ENCODE results near the gene PLCH1. TPM values are rescaled to one million over a fixed set of nuclear protein-coding genes. Genes with fewer than 3 reads are reported as not detected.

PLCH1 gene
- total and polyA plus RNA-seq, 2 of the 8 experiments (the other 6 are each of a cell fraction or from before 2014, with no cell fraction given) = 5.8 to 17.2 TPM

DNA sequence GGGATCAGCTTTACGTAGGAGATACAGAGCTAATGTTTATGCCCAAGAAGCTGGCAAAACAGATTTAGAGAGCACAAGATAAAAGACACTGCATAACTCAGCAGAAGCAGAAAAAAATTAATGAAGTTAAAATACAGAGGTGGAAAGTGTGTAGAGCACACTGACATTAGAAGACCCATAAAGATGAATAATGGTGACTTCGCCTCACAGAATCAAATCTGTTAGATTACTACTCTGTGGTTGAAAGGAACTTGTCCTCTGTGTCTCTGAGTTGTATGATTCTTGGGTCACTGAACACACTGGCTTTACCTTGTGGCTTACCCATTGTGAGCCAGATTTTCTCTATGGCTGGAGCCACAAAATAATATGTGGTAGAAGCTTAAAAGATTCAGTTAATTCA is 224.4 kb downstream of the PLCH1 start:
- no peaks in the 10 kb centered on the region for H3K79me1 ChIP-seq (ENCODE audit: low read depth, low read length)
- no peak overlapping the region for H2BK12ac ChIP-seq (ENCODE audit: low read depth, low read length)
- no peak overlapping the region for H4K8ac ChIP-seq (ENCODE audit: extremely low read depth, insufficient read depth, low read length)
- H3K14ac ChIP-seq (ENCODE audit: insufficient read length) = no peak overlapping the region
- no peak overlapping the region for H3K18ac ChIP-seq (ENCODE audit: extremely low read depth, low read length)
- no peak for FAIRE-seq
- H2AK5ac ChIP-seq (ENCODE audit: low read depth, low read length) = no peak overlapping the region
- H4K20me1 ChIP-seq (replicated peaks in 1 of 2; ENCODE audit: control insufficient read depth in 1 of 2, insufficient read depth in 2 of 2, low read length in 2 of 2) = no peaks in the 10 kb centered on the region
- H4K91ac ChIP-seq (replicated peaks; ENCODE audit: insufficient read length, low read length) = no peak overlapping the region
- H3K23me2 ChIP-seq (ENCODE audit: low read depth, low read length) = no peaks in the 10 kb centered on the region
- no peak overlapping the region for H2BK15ac ChIP-seq (ENCODE audit: low read length)
- no peaks in the 10 kb centered on the region for H3K79me2 ChIP-seq (ENCODE audit: control insufficient read depth in 1 of 2, insufficient read depth in 2 of 2, low read length in 2 of 2)
- no peak overlapping the region for H3K56ac ChIP-seq (replicated peaks; ENCODE audit: insufficient read length, low read depth, low read length)
- H3K4me3 ChIP-seq (ENCODE audit: extremely low read depth in 1 of 4, insufficient read depth in 2 of 4, low read depth in 3 of 4, low read length in 4 of 4) = no peak overlapping the region
- peaks cover 0 to 3% (median 1%) of the 10 kb centered on the region in 4 experiments; a peak in 2 of 7 replicates for H3K4me1 ChIP-seq (replicated peaks in 1 of 4; ENCODE audit: control insufficient read depth in 3 of 4, insufficient read depth in 4 of 4, low read length in 3 of 4)
- H3K36me3 ChIP-seq (ENCODE audit: control insufficient read depth in 2 of 4, insufficient read depth in 4 of 4, low read length in 3 of 4) = peaks cover 0 to 3% (median 1%) of the 10 kb centered on the region in 4 experiments; a peak in 1 of 8 replicates
- H3K4me2 ChIP-seq (ENCODE audit: insufficient read depth in 1 of 2, low read depth in 2 of 2, low read length in 2 of 2) = no peak overlapping the region
- DNase-seq (ENCODE audit: low read depth in 1 of 2, low spot score in 2 of 2) = no peak
- no peak overlapping the region for H3K23ac ChIP-seq (ENCODE audit: insufficient read length)
- H2BK20ac ChIP-seq (ENCODE audit: low read length) = no peak overlapping the region
- H4K5ac ChIP-seq (ENCODE audit: insufficient read length, low read depth, low read length) = no peak overlapping the region
- H2BK120ac ChIP-seq (replicated peaks; ENCODE audit: low read depth, low read length) = no peak overlapping the region
- no peak overlapping the region for H3K9ac ChIP-seq (replicated peaks in 1 of 4; ENCODE audit: extremely low read depth in 1 of 4, low read depth in 3 of 4, low read length in 3 of 4)
- no peak overlapping the region for H2AFZ ChIP-seq (ENCODE audit: low read length)
- H3K27ac ChIP-seq (ENCODE audit: low read depth, low read length) = no peak overlapping the region
- H2BK5ac ChIP-seq (ENCODE audit: low read depth, low read length) = no peak overlapping the region
- ChIA-PET CTCF (ENCODE audit: partially characterized antibody) (interaction anchor here (0.7 kb wide), 1 partner anchor 128 kb away, joined by 3 read pairs; no protein-coding TSS in a partner anchor), POLR2A (ENCODE audit: partially characterized antibody) (no interaction called here)
- 89% methylated on average over 2 of the region's 2 CpGs; no CpG with 5 or more reads in 1 of the 2 experiments for WGBS, 2 experiments (ENCODE audit: extremely low coverage in 1 of 2, insufficient coverage in 1 of 2, insufficient read length in 1 of 2, insufficient replicate concordance in 2 of 2, low coverage in 1 of 2, low lambda C conversion rate in 2 of 2, missing lambda C conversion rate in 1 of 2)
- H3K4ac ChIP-seq (replicated peaks; ENCODE audit: insufficient read length, low read depth, low read length) = no peak overlapping the region
- H3K27me3 ChIP-seq (replicated peaks in 1 of 4; ENCODE audit: control insufficient read depth in 3 of 4, extremely low read depth in 1 of 4, insufficient read depth in 3 of 4, low read length in 3 of 4) = no peaks in the 10 kb centered on the region
- no peaks in the 10 kb centered on the region; a peak in 1 of 4 replicates for H3K9me3 ChIP-seq (ENCODE audit: insufficient read depth in 2 of 2, low read depth in 1 of 2, low read length in 1 of 2)
- no peak for TF ChIP-seq POU5F1 (IDR thresholded peaks at IDR 0.05; ENCODE audit: low read depth, low read length)
- TF ChIP-seq EP300 (IDR thresholded peaks at IDR 0.05; ENCODE audit: borderline replicate concordance in 1 of 2, low read depth in 2 of 2, low read length in 2 of 2) = no peak
- TF ChIP-seq RFX5 (IDR thresholded peaks at IDR 0.05; ENCODE audit: borderline replicate concordance, low read depth, low read length) = no peak
- TF ChIP-seq RAD21 (IDR thresholded peaks at IDR 0.05 in 1 of 2, conservative IDR thresholded peaks at IDR 0.05 in 1 of 2; ENCODE audit: low read depth in 2 of 2, low read length in 2 of 2) = no peak
- TF ChIP-seq, protein P1, sequence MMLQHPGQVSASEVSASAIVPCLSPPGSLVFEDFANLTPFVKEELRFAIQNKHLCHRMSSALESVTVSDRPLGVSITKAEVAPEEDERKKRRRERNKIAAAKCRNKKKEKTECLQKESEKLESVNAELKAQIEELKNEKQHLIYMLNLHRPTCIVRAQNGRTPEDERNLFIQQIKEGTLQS (IDR thresholded peaks at IDR 0.05; ENCODE audit: insufficient read depth, low read depth, low read length) = no peak
- no peak for TF ChIP-seq POLR2AphosphoS5 (IDR thresholded peaks at IDR 0.05; ENCODE audit: low read depth, low read length)
- TF ChIP-seq BRCA1 (IDR thresholded peaks at IDR 0.05; ENCODE audit: low read depth, low read length) = no peak
- no peak for TF ChIP-seq ASH2L (IDR thresholded peaks at IDR 0.05; ENCODE audit: low read length)
- no peak for TF ChIP-seq SP2 (IDR thresholded peaks at IDR 0.05; ENCODE audit: low read length)
- no peak for TF ChIP-seq TEAD4 (IDR thresholded peaks at IDR 0.05; ENCODE audit: low read depth, low read length)
- TF ChIP-seq KDM4A (IDR thresholded peaks at IDR 0.05; ENCODE audit: low read depth, low read length, severe bottlenecking) = no peak
- no peak for TF ChIP-seq EGR1 (IDR thresholded peaks at IDR 0.05; ENCODE audit: borderline replicate concordance, low read depth, low read length)
- no peak for TF ChIP-seq CREB1 (IDR thresholded peaks at IDR 0.05)
- TF ChIP-seq SP1 (IDR thresholded peaks at IDR 0.05; ENCODE audit: low read depth, low read length) = no peak

All from H1 (cell line).